ENCODE measurements around the gene DGKI. TPM values are rescaled to one million over a fixed set of nuclear protein-coding genes. Genes with fewer than 3 reads are reported as not detected.

The DGKI gene
- total RNA-seq, 1 experiment from 2014 or later = 0.79 TPM

GRCh38 chr7:137583172-137583571, 263.6 kb downstream of the DGKI start:
- TF ChIP-seq ZNF317 (CRISPR knock-in tag; IDR thresholded peaks at IDR 0.05; ENCODE audit: borderline replicate concordance, low read depth) (no peak), USF2 (CRISPR knock-in tag; IDR thresholded peaks at IDR 0.05) (no peak), SMAD4 (CRISPR knock-in tag; IDR thresholded peaks at IDR 0.05) (no peak), GABPB1 (CRISPR knock-in tag; IDR thresholded peaks at IDR 0.05) (no peak), NR3C1 (CRISPR knock-in tag; conservative IDR thresholded peaks at IDR 0.05; ENCODE audit: low read depth) (no peak), ZNF219 (CRISPR knock-in tag; IDR thresholded peaks at IDR 0.05; ENCODE audit: borderline replicate concordance) (no peak), MLX (CRISPR knock-in tag; IDR thresholded peaks at IDR 0.05) (no peak), AR (CRISPR knock-in tag; IDR thresholded peaks at IDR 0.05) (no peak)
- no peak overlapping the region for H3K27ac Mint-ChIP-seq
- no peaks in the 10 kb centered on the region for H3K9me3 Mint-ChIP-seq
- DNase-seq (ENCODE audit: low spot score) (no peak), ATAC-seq (no peak)
- no peaks in the 10 kb centered on the region for H3K36me3 Mint-ChIP-seq
- no peak overlapping the region for H3K4me3 Mint-ChIP-seq
- ChIA-PET CTCF (interaction anchor here (1.0 kb wide), 1 partner anchor 9 kb away, joined by 3 read pairs; no protein-coding TSS in a partner anchor), POLR2A (no interaction called here)
- H3K27me3 Mint-ChIP-seq (ENCODE audit: low read depth) = no peaks in the 10 kb centered on the region
- H3K4me1 Mint-ChIP-seq = peaks cover 16% of the 10 kb centered on the region

GRCh38 chr7:137579913-137580640, 266.7 kb downstream of the DGKI start:
- peaks cover 26% of the 10 kb centered on the region for H3K4me1 Mint-ChIP-seq
- H3K27ac Mint-ChIP-seq = 0 out of 2 replicates have a peak overlapping the region, but pooled peaks have one; percentile 27
- H3K36me3 Mint-ChIP-seq = no peaks in the 10 kb centered on the region
- TF ChIP-seq AFF4 (CRISPR knock-in tag; IDR thresholded peaks at IDR 0.05; ENCODE audit: borderline replicate concordance) = no peak
- H3K9me3 Mint-ChIP-seq = no peaks in the 10 kb centered on the region
- H3K27me3 Mint-ChIP-seq (ENCODE audit: low read depth) = no peaks in the 10 kb centered on the region
- H3K4me3 Mint-ChIP-seq = no peak overlapping the region
- no peak for DNase-seq (ENCODE audit: low spot score)
- ChIA-PET POLR2A (no interaction called here), CTCF (no interaction called here)
- ATAC-seq = no peak

- CTCF ChIA-PET = interaction anchor here (0.5 to 1.2 kb wide), 4 partner anchors 13 to 1161 kb away, joined by 3 read pairs; no protein-coding TSS in a partner anchor
- TF ChIP-seq ERG (CRISPR knock-in tag; IDR thresholded peaks at IDR 0.05) = no peak
- TF ChIP-seq STAT6 (CRISPR knock-in tag; conservative IDR thresholded peaks at IDR 0.05; ENCODE audit: low read depth) = no peak
- no peak for TF ChIP-seq ZNF425 (CRISPR knock-in tag; conservative IDR thresholded peaks at IDR 0.05)
- H3K36me3 Mint-ChIP-seq = no peaks in the 10 kb centered on the region
- H3K27ac Mint-ChIP-seq = 0 out of 2 replicates have a peak overlapping the region, but pooled peaks have one; percentile 15
- DNase-seq (ENCODE audit: low spot score) = no peak
- H3K9me3 Mint-ChIP-seq = no peaks in the 10 kb centered on the region
- H3K27me3 Mint-ChIP-seq (ENCODE audit: low read depth) = no peaks in the 10 kb centered on the region
- H3K4me1 Mint-ChIP-seq = peaks cover 26% of the 10 kb centered on the region
- POLR2A ChIA-PET = no interaction called here
- H3K4me3 Mint-ChIP-seq = no peak overlapping the region
- ATAC-seq = peak; percentile 76
Measured at GRCh38 chr7:137578541-137578940, 268.2 kb downstream of the DGKI start.
